Astrocyte of the spinal cord (primary cell): ENCODE data around the gene ACTR1B.
"Not testable (repeated sequence)": the region's sequence is repeated elsewhere in the genome, so short reads cannot be mapped to it uniquely, and the experiment has no call there.

Experiments
- DNase-seq: peaks from one replicate; pipeline ENCODE4 v3.0.0; 2011; ENCODE audit warnings: low read depth, low spot score
- H3K4me3 ChIP-seq: 2 replicates; pipeline ENCODE4 v1.5.1; 2011; ENCODE audit warnings: low read depth, mild to moderate bottlenecking, low read length, moderate library complexity
- CTCF ChIP-seq: IDR thresholded peaks from 2 replicates; pipeline ENCODE4 v1.5.1; 2012; ENCODE audit warnings: low read depth, mild to moderate bottlenecking, low read length, inconsistent platforms
- in situ Hi-C: cut with HindIII; loops from 2 replicates; pipeline ENCODE4 v1.10.0; 2017; ENCODE audit warnings: low sequenced_read_pairs

The ACTR1B gene

GRCh38 chr2:97673915-97674283 is 10.1 kb upstream of the ACTR1B start:
- H3K4me3 ChIP-seq, result no peak overlapping the region
- no peak for TF ChIP-seq CTCF
- in situ Hi-C loops, result no loop called here
- no peak for DNase-seq

GRCh38 chr2:97673182-97673914 is 9.5 kb upstream of the ACTR1B start:
- H3K4me3 ChIP-seq, result no peak overlapping the region
- TF ChIP-seq CTCF, result no peak
- DNase-seq, result no peak
- in situ Hi-C loops, result no loop called here

- peak; percentile 30 for DNase-seq
- in situ Hi-C loops, H3K4me3 ChIP-seq: not testable (repeated sequence)
These were observed 8.8 kb upstream of the ACTR1B start for GRCh38 chr2:97672606-97673140.

- H3K4me3 ChIP-seq, result no peak overlapping the region
- no peak for DNase-seq
- in situ Hi-C loops, result no loop called here
- no peak for TF ChIP-seq CTCF
These were observed 7.7 kb upstream of the ACTR1B start for GRCh38 chr2:97671526-97671925.

GRCh38 chr2:97670471-97670870 is 6.6 kb upstream of the ACTR1B start:
- in situ Hi-C loops, result no loop called here
- TF ChIP-seq CTCF, result no peak
- no peak for DNase-seq
- no peak overlapping the region for H3K4me3 ChIP-seq

- no peak for DNase-seq
- no peak within 1 kb of the TSS for H3K4me3 ChIP-seq
- no peak for TF ChIP-seq CTCF
- in situ Hi-C loops, result no loop called here
These were observed 5.6 kb upstream of the ACTR1B start, which contains the start of gene C2orf92 for GRCh38 chr2:97669448-97669847. TSS of gene C2orf92 (plus strand) at chr2:97669713. CDS start at chr2:97669789, 76 bp downstream.

GRCh38 chr2:97664636-97664970 is 759 bp upstream of the ACTR1B start:
- in situ Hi-C loops, result no loop called here
- H3K4me3 ChIP-seq, result peak overlapping the region; percentile 76
- DNase-seq, result no peak
- no peak for TF ChIP-seq CTCF
